Neuronal stem cell (in vitro differentiated cells): ENCODE results near the gene KRT80.
A peak's percentile ranks its signal among the peaks of the same experiment; 100 is the strongest.

ENCODE experiments used
- DNase-seq: peaks from one replicate; pipeline ENCODE4 v3.0.0-alpha.2; 2013; ENCODE audit warnings: low spot score
- H2AFZ ChIP-seq: one replicate; pipeline ENCODE4 v1.6.1; 2013; ENCODE audit warnings: mild to moderate bottlenecking, low read length, inconsistent platforms
- H2AK5ac ChIP-seq: 2 replicates; pipeline ENCODE4 v1.6.1; 2013; ENCODE audit warnings: low read depth, mild to moderate bottlenecking, inconsistent platforms, low read length, moderate library complexity, mixed read lengths
- H2BK120ac ChIP-seq: 2 replicates; pipeline ENCODE4 v1.6.1; 2013; ENCODE audit warnings: low read depth, mild to moderate bottlenecking, inconsistent platforms, low read length, moderate library complexity, mixed read lengths
- H2BK12ac ChIP-seq: one replicate; pipeline ENCODE4 v1.6.1; 2013; ENCODE audit warnings: low read length, inconsistent platforms
- H2BK15ac ChIP-seq: 2 replicates; pipeline ENCODE4 v1.6.1; 2013; ENCODE audit warnings: mild to moderate bottlenecking, low read length, inconsistent platforms, mixed read lengths
- H2BK5ac ChIP-seq: one replicate; pipeline ENCODE4 v1.6.1; 2013; ENCODE audit warnings: inconsistent platforms, mild to moderate bottlenecking, low read length, moderate library complexity
- H3K14ac ChIP-seq: one replicate; pipeline ENCODE4 v1.6.1; 2013; ENCODE audit warnings: low read length, inconsistent platforms
- H3K18ac ChIP-seq: 2 replicates; pipeline ENCODE4 v1.6.1; 2013; ENCODE audit warnings: low read length, inconsistent platforms
- H3K23ac ChIP-seq: 2 replicates; pipeline ENCODE4 v1.6.1; 2013; ENCODE audit warnings: low read depth, mild to moderate bottlenecking, mixed read lengths, low read length, inconsistent platforms; ENCODE audit not compliant: poor library complexity
- H3K27ac ChIP-seq: replicated peaks from 3 replicates; pipeline ENCODE4 v1.5.1; 2013; ENCODE audit warnings: low read length, inconsistent platforms
- H3K27me3 ChIP-seq, 3 experiments: 2 replicates each; pipeline ENCODE4 v1.6.1; 2013; ENCODE audit warnings: low read length in 3 of 3, mild to moderate bottlenecking in 2 of 3, inconsistent platforms in 1 of 3, low read depth in 1 of 3, mixed read lengths in 1 of 3, moderate library complexity in 1 of 3; ENCODE audit not compliant: control insufficient read depth in 3 of 3, insufficient read depth in 3 of 3
- H3K36me3 ChIP-seq, 2 donors: replicated peaks in 1 of 2; 2 replicates each; pipeline ENCODE4 v1.6.1; 2013; ENCODE audit warnings: low read length in 2 of 2; ENCODE audit not compliant: control insufficient read depth in 2 of 2, insufficient read depth in 2 of 2
- H3K4ac ChIP-seq: 2 replicates; pipeline ENCODE4 v1.6.1; 2013; ENCODE audit warnings: inconsistent platforms, mild to moderate bottlenecking, low read length, moderate library complexity
- H3K4me1 ChIP-seq, 2 donors: 1 replicate in 1 of 2; 2 replicates in 1 of 2; pipeline ENCODE4 v1.6.1; 2013; ENCODE audit warnings: low read length in 2 of 2, low read depth in 1 of 2; ENCODE audit not compliant: control insufficient read depth in 2 of 2, insufficient read depth in 1 of 2
- H3K4me2 ChIP-seq: one replicate; pipeline ENCODE4 v1.6.1; 2013; ENCODE audit warnings: mild to moderate bottlenecking, low read length, inconsistent platforms; ENCODE audit not compliant: insufficient read depth, poor library complexity, severe bottlenecking
- H3K4me3 ChIP-seq, 2 donors: 2 replicates each; pipeline ENCODE4 v1.5.1; 2013; ENCODE audit warnings: low read length in 2 of 2, mild to moderate bottlenecking in 2 of 2, inconsistent platforms in 1 of 2, moderate library complexity in 1 of 2
- H3K79me1 ChIP-seq: one replicate; pipeline ENCODE4 v1.6.1; 2013; ENCODE audit warnings: low read depth, mild to moderate bottlenecking, inconsistent platforms, low read length, moderate library complexity
- H3K9ac ChIP-seq: one replicate; pipeline ENCODE4 v1.6.1; 2013; ENCODE audit warnings: mild to moderate bottlenecking, low read depth, low read length, inconsistent platforms; ENCODE audit not compliant: poor library complexity
- H3K9me3 ChIP-seq, 2 donors: replicated peaks in 1 of 2; 2 replicates each; pipeline versions ENCODE3 to v1.6.1; 2013; ENCODE audit warnings: low read length in 2 of 2, mild to moderate bottlenecking in 2 of 2, inconsistent platforms in 1 of 2, low read depth in 1 of 2, mixed read lengths in 1 of 2, moderate library complexity in 1 of 2; ENCODE audit not compliant: control insufficient read depth in 2 of 2, insufficient read depth in 1 of 2
- H4K8ac ChIP-seq: one replicate; pipeline ENCODE4 v1.6.1; 2013; ENCODE audit warnings: low read depth, mild to moderate bottlenecking, inconsistent platforms, low read length, moderate library complexity
- H4K91ac ChIP-seq: one replicate; pipeline ENCODE4 v1.6.1; 2013; ENCODE audit warnings: low read length, low read depth, mild to moderate bottlenecking, inconsistent platforms; ENCODE audit not compliant: poor library complexity
- WGBS, 2 donors: extraction: QIAGEN DNeasy Blood & Tissue Kit; methylation state at CpG; one replicate each; pipeline ENCODE4 v1.1.7; 2013; ENCODE audit warnings: missing lambda C conversion rate in 2 of 2, mixed read lengths in 1 of 2; ENCODE audit not compliant: insufficient read length in 2 of 2, insufficient replicate concordance in 1 of 2; ENCODE audit errors: extremely low coverage in 2 of 2; 5-methylcytosine and 5-hydroxymethylcytosine counted together

KRT80 gene

GRCh38 chr12:52204095-52204930, 12.5 kb upstream of the KRT80 start:
- DNase-seq: no peak
- H3K18ac ChIP-seq: no peak overlapping the region
- H3K27me3 ChIP-seq: peaks cover 0 to 61% (median 0%) of the 10 kb centered on the region in 3 experiments
- H3K4me2 ChIP-seq: no peak overlapping the region
- no peaks in the 10 kb centered on the region for H3K79me1 ChIP-seq
- H3K27ac ChIP-seq: no peak overlapping the region
- H3K9me3 ChIP-seq: no peaks in the 10 kb centered on the region
- no peak overlapping the region for H2AFZ ChIP-seq
- peak overlapping the region; percentile 22 for H4K91ac ChIP-seq
- peaks cover 2 to 26% of the 10 kb centered on the region in 2 donors for H3K4me1 ChIP-seq
- no peak overlapping the region for H3K9ac ChIP-seq
- no peak overlapping the region for H2BK5ac ChIP-seq
- WGBS, 2 donors: no CpG with 5 or more reads among the region's 18 CpGs
- H3K36me3 ChIP-seq: no peaks in the 10 kb centered on the region
- no peak overlapping the region for H2BK15ac ChIP-seq
- no peak overlapping the region for H3K14ac ChIP-seq
- H3K4me3 ChIP-seq: no peak overlapping the region
- no peak overlapping the region for H4K8ac ChIP-seq
- H2BK12ac ChIP-seq: no peak overlapping the region
- no peak overlapping the region for H2BK120ac ChIP-seq
- H3K23ac ChIP-seq: no peak overlapping the region
- no peak overlapping the region for H3K4ac ChIP-seq
- no peak overlapping the region for H2AK5ac ChIP-seq

GRCh38 chr12:52203079-52203921, 11.5 kb upstream of the KRT80 start:
- H2AK5ac ChIP-seq: peak overlapping the region; percentile 64
- no peak overlapping the region for H3K27ac ChIP-seq
- DNase-seq: no peak
- peak overlapping the region; percentile 17 for H3K4ac ChIP-seq
- no peak overlapping the region for H2BK120ac ChIP-seq
- no peaks in the 10 kb centered on the region for H3K79me1 ChIP-seq
- H3K9ac ChIP-seq: peak overlapping the region; percentile 79
- peak overlapping the region; percentile 87 for H2BK12ac ChIP-seq
- H2BK15ac ChIP-seq: peak overlapping the region; percentile 96
- H2AFZ ChIP-seq: no peak overlapping the region
- no peak overlapping the region for H4K8ac ChIP-seq
- no peaks in the 10 kb centered on the region for H3K36me3 ChIP-seq
- peak overlapping the region; percentile 80 for H3K18ac ChIP-seq
- H2BK5ac ChIP-seq: no peak overlapping the region
- no peak overlapping the region for H3K4me3 ChIP-seq
- H3K4me2 ChIP-seq: no peak overlapping the region
- peaks cover 0 to 61% (median 0%) of the 10 kb centered on the region in 3 experiments for H3K27me3 ChIP-seq
- WGBS, 2 donors: no CpG with 5 or more reads among the region's 19 CpGs
- H3K23ac ChIP-seq: peak overlapping the region; percentile 66
- H3K4me1 ChIP-seq: peaks cover 2 to 32% of the 10 kb centered on the region in 2 donors
- peak overlapping the region; percentile 56 for H4K91ac ChIP-seq
- peak overlapping the region; percentile 72 for H3K14ac ChIP-seq
- no peaks in the 10 kb centered on the region for H3K9me3 ChIP-seq

GRCh38 chr12:52202361-52203078, 10.7 kb upstream of the KRT80 start:
- peak overlapping the region; percentile 17 for H3K4ac ChIP-seq
- no CpG with 5 or more reads among the region's 18 CpGs for WGBS, 2 donors
- no peak overlapping the region for H3K4me3 ChIP-seq
- H2BK12ac ChIP-seq: peak overlapping the region; percentile 87
- peak overlapping the region; percentile 56 for H2AFZ ChIP-seq
- H2BK5ac ChIP-seq: no peak overlapping the region
- peak overlapping the region; percentile 79 for H3K9ac ChIP-seq
- H3K4me1 ChIP-seq: peaks cover 2 to 29% of the 10 kb centered on the region in 2 donors
- H3K36me3 ChIP-seq: no peaks in the 10 kb centered on the region
- peak overlapping the region; percentile 73 for H3K18ac ChIP-seq
- H2AK5ac ChIP-seq: peak overlapping the region; percentile 64
- peaks cover 0 to 57% (median 0%) of the 10 kb centered on the region in 3 experiments for H3K27me3 ChIP-seq
- peak overlapping the region; percentile 72 for H3K14ac ChIP-seq
- H2BK15ac ChIP-seq: peak overlapping the region; percentile 96
- H3K79me1 ChIP-seq: no peaks in the 10 kb centered on the region
- no peak for DNase-seq
- H3K4me2 ChIP-seq: no peak overlapping the region
- no peak overlapping the region for H2BK120ac ChIP-seq
- no peaks in the 10 kb centered on the region for H3K9me3 ChIP-seq
- H4K91ac ChIP-seq: peak overlapping the region; percentile 56
- no peak overlapping the region for H4K8ac ChIP-seq
- H3K23ac ChIP-seq: peak overlapping the region; percentile 66
- no peak overlapping the region for H3K27ac ChIP-seq
